SK-N-DZ (cell line): ENCODE data around the gene GMDS.

Experiments
- DNase-seq: peaks from one replicate; pipeline ENCODE4 v3.0.0-alpha.2; 2015; ENCODE audit warnings: low spot score

The GMDS gene

GRCh38 chr6:1834646-1835516 lies 410.5 kb downstream of the GMDS start:
- DNase-seq = no peak

- no peak for DNase-seq
Measured at GRCh38 chr6:1834207-1834606, 411.2 kb downstream of the GMDS start.

GRCh38 chr6:1832844-1833787 lies 412.3 kb downstream of the GMDS start:
- no peak for DNase-seq

- no peak for DNase-seq
Measured at GRCh38 chr6:1832358-1832757, 413.0 kb downstream of the GMDS start.

GRCh38 chr6:1827984-1828793 lies 417.2 kb downstream of the GMDS start:
- DNase-seq = no peak

- DNase-seq = no peak
Measured at GRCh38 chr6:1825926-1826325, 419.5 kb downstream of the GMDS start.

- DNase-seq = no peak
Measured at GRCh38 chr6:1825277-1825676, 420.1 kb downstream of the GMDS start.

- DNase-seq = no peak
Measured at GRCh38 chr6:1821513-1822183, 423.8 kb downstream of the GMDS start.

- no peak for DNase-seq
Measured at GRCh38 chr6:1821164-1821512, 424.3 kb downstream of the GMDS start.

- DNase-seq = no peak
Measured at GRCh38 chr6:1820714-1821113, 424.7 kb downstream of the GMDS start.

- no peak for DNase-seq
Measured at GRCh38 chr6:1820165-1820564, 425.2 kb downstream of the GMDS start.

GRCh38 chr6:1819007-1819406 lies 426.4 kb downstream of the GMDS start:
- DNase-seq = no peak

- no peak for DNase-seq
Measured at GRCh38 chr6:1817033-1817761, 428.2 kb downstream of the GMDS start.

- DNase-seq = no peak
Measured at GRCh38 chr6:1815827-1816452, 429.5 kb downstream of the GMDS start.

GRCh38 chr6:1814279-1814678 lies 431.1 kb downstream of the GMDS start:
- DNase-seq = no peak

GRCh38 chr6:1812487-1812886 lies 432.9 kb downstream of the GMDS start:
- DNase-seq = no peak

GRCh38 chr6:1812034-1812433 lies 433.4 kb downstream of the GMDS start:
- no peak for DNase-seq

GRCh38 chr6:1810880-1811279 lies 434.5 kb downstream of the GMDS start:
- no peak for DNase-seq

- DNase-seq = no peak
Measured at GRCh38 chr6:1809291-1809988, 436.0 kb downstream of the GMDS start.
